ENCODE data around the gene DIAPH3.
A peak's percentile ranks its signal among the peaks of the same experiment; 100 is the strongest.
"Not testable (repeated sequence)": the region's sequence is repeated elsewhere in the genome, so short reads cannot be mapped to it uniquely, and the experiment has no call there.

Gene DIAPH3

DNA sequence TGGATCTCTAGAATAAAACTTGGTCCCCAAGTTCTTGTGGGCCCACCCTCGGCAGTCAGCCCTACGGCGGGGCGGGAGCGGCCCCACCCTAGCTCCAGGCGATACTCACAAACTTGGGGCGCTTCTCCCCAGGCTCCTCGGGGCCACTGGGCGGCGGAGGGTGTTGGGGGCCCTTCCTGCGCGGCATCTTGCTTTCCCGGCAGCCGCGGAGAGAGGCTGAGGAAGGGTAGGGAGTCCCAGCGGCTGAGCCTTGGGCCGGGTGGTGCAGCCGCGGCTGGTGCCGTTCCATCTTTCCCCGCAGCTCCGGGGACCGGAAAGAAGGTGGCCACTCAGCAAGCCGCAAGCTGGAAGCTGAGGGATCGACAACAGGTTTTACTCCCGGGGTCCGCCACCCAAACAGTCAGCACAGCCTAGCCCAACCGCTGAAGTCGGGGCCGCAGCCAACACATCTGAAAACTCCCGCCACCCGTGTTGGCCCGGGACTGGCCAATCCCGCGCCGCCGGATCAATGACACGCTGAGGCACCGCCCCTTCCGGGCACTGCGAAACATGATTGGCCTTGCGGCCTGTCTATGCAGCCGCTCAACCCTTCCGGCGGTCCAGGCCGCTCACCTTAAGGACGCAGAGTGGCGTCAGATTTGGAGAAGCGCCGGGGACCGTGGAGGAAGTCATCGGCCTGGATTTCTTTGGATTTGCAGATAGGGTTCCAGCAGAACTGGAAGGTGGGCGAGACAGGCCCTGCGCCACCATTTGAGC, at the start of gene DIAPH3:
TSS of gene DIAPH3 (minus strand) at position 451 of the 756 bp plus-strand sequence. CDS start at position 289, 162 bp downstream.
- no peak for TF ChIP-seq CTCF (conservative IDR thresholded peaks at IDR 0.05; ENCODE audit: control insufficient read depth, insufficient read depth, low read depth, low read length)
- peak; percentile 93 for DNase-seq (ENCODE audit: low read depth)
- peak within 1 kb of the TSS; percentile 94 for H3K4me3 ChIP-seq (ENCODE audit: control insufficient read depth, low read depth, low read length)

GRCh38 chr13:60213236-60213744, 49.6 kb upstream of the DIAPH3 start:
- TF ChIP-seq CTCF (conservative IDR thresholded peaks at IDR 0.05; ENCODE audit: control insufficient read depth, insufficient read depth, low read depth, low read length): no peak
- H3K4me3 ChIP-seq (ENCODE audit: control insufficient read depth, low read depth, low read length): no peak overlapping the region
- no peak for DNase-seq (ENCODE audit: low read depth)

- no peak overlapping the region for H3K4me3 ChIP-seq (ENCODE audit: control insufficient read depth, low read depth, low read length)
- no peak for TF ChIP-seq CTCF (conservative IDR thresholded peaks at IDR 0.05; ENCODE audit: control insufficient read depth, insufficient read depth, low read depth, low read length)
- DNase-seq (ENCODE audit: low read depth): no peak
Measured at GRCh38 chr13:60211548-60211947, 47.8 kb upstream of the DIAPH3 start.

- DNase-seq (ENCODE audit: low read depth): no peak
- no peak for TF ChIP-seq CTCF (conservative IDR thresholded peaks at IDR 0.05; ENCODE audit: control insufficient read depth, insufficient read depth, low read depth, low read length)
- no peak overlapping the region for H3K4me3 ChIP-seq (ENCODE audit: control insufficient read depth, low read depth, low read length)
Measured at GRCh38 chr13:60210510-60211330, 47.0 kb upstream of the DIAPH3 start.

DNA sequence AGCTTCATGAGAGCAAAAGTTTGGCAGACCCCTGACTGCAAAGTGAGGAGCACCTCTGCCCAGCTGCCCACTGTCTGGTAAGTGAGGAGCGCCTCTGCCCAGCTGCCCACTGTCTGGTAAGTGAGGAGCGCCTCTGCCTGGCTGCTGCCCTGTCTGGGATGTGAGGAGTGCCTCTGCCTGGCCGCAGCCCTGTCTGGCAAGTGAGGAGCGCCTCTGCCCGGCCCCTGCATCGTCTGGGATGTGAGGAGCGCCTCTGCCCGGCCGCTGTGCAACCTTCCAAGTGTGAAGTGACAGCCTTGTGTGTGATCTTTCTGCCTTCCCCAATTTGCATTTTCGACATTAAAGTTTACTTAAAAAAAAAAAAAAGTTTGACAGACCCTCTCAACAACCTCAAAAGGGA, 41.8 kb upstream of the DIAPH3 start:
- not testable (repeated sequence) for DNase-seq (ENCODE audit: low read depth); H3K4me3 ChIP-seq (ENCODE audit: control insufficient read depth, low read depth, low read length)

DNA sequence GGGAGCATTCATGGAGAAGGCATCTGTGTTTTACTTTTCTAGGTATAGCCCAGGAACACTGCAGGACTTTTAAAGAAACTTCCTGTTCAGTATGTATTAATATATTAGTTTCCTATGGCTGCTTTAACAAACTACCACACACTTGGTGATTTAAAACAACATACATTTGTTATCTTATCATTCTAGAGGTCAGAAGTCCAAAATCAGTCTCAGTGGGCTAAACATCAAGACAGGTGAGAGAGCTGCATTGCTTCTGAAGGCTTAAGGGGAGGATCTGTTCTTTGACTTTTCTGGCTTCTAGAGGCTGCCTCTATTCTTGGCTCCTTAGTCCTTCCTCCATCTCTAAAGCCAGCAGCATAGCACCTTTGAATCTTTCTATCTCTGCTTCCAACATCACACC, 37.6 kb upstream of the DIAPH3 start:
- no peak for DNase-seq (ENCODE audit: low read depth)
- TF ChIP-seq CTCF (conservative IDR thresholded peaks at IDR 0.05; ENCODE audit: control insufficient read depth, insufficient read depth, low read depth, low read length): no peak
- H3K4me3 ChIP-seq (ENCODE audit: control insufficient read depth, low read depth, low read length): no peak overlapping the region

DNA sequence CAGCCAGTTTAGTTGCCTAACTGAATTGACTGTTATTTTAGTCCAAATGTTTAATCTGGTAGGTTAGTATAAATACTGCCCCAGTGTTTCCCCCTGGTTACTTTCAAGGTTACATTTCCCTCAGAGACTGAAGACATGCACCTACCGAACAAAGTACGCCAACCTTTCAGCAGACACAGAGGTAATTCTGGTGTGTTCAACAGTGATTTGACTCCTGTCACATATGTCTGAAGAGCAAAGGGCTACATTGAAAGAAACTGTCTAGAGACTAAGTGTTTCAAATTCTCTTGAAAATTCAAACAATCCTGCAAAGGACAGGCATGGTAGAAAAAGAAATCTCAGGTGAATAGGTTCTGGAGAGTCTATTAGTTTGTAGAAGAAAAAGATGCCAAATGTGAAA, 32.2 kb upstream of the DIAPH3 start:
- DNase-seq (ENCODE audit: low read depth); H3K4me3 ChIP-seq (ENCODE audit: control insufficient read depth, low read depth, low read length): not testable (repeated sequence)
